Activated T-cell treated with anti-CD3 and anti-CD28 coated beads for 24 hours (primary cell): Measurements from ENCODE around the gene SUGCT.
"Not testable (repeated sequence)": the region's sequence is repeated elsewhere in the genome, so short reads cannot be mapped to it uniquely, and the experiment has no call there.

Experiments
- DNase-seq: peaks from one replicate; pipeline ENCODE4 v3.0.0-alpha.2; 2020; ENCODE audit warnings: low read depth

SUGCT gene

GRCh38 chr7:40134428-40135316 lies at the start of gene SUGCT, which contains the start of gene MPLKIP:
TSS of gene SUGCT (plus strand) at chr7:40135005.
TSS of gene MPLKIP (minus strand) at chr7:40134622. CDS start at chr7:40134567, 55 bp downstream.
- DNase-seq, result peak; percentile 80

GRCh38 chr7:40092182-40092581 lies 42.6 kb upstream of the SUGCT start:
- DNase-seq, result no peak

GRCh38 chr7:40093631-40094350 lies 41.0 kb upstream of the SUGCT start:
- no peak for DNase-seq

- no peak for DNase-seq
These were observed 39.6 kb upstream of the SUGCT start for GRCh38 chr7:40095230-40095629.

GRCh38 chr7:40095695-40096327 lies 39.0 kb upstream of the SUGCT start:
- no peak for DNase-seq

- no peak for DNase-seq
These were observed 37.1 kb upstream of the SUGCT start for GRCh38 chr7:40097728-40098127.

- no peak for DNase-seq
These were observed 36.0 kb upstream of the SUGCT start for GRCh38 chr7:40098810-40099209.

GRCh38 chr7:40099837-40100236 lies 35.0 kb upstream of the SUGCT start:
- DNase-seq, result no peak

- no peak for DNase-seq
These were observed 33.6 kb upstream of the SUGCT start for GRCh38 chr7:40101201-40101600.

- no peak for DNase-seq
These were observed 31.9 kb upstream of the SUGCT start for GRCh38 chr7:40102897-40103296.

GRCh38 chr7:40105879-40106473 lies 28.8 kb upstream of the SUGCT start:
- no peak for DNase-seq

- DNase-seq, result no peak
These were observed 18.9 kb upstream of the SUGCT start for GRCh38 chr7:40115936-40116335.

GRCh38 chr7:40117199-40117598 lies 17.6 kb upstream of the SUGCT start:
- DNase-seq, result not testable (repeated sequence)

GRCh38 chr7:40118201-40118600 lies 16.6 kb upstream of the SUGCT start:
- not testable (repeated sequence) for DNase-seq

GRCh38 chr7:40120020-40120419 lies 14.8 kb upstream of the SUGCT start:
- no peak for DNase-seq

GRCh38 chr7:40122100-40122939 lies 12.5 kb upstream of the SUGCT start:
- not testable (repeated sequence) for DNase-seq

- no peak for DNase-seq
These were observed 11.9 kb upstream of the SUGCT start for GRCh38 chr7:40122940-40123254.

- DNase-seq, result no peak
These were observed 1.0 kb upstream of the SUGCT start for GRCh38 chr7:40133561-40134427.

- DNase-seq, result peak; percentile 4
These were observed 459 bp downstream of the SUGCT start for GRCh38 chr7:40135317-40135610.

GRCh38 chr7:40137563-40137962 lies 2.8 kb downstream of the SUGCT start:
- DNase-seq, result no peak

GRCh38 chr7:40138973-40139372 lies 4.2 kb downstream of the SUGCT start:
- no peak for DNase-seq
